ENCODE measurements around the gene MAP3K19. TPM values are rescaled to one million over a fixed set of nuclear protein-coding genes. Genes with fewer than 3 reads are reported as not detected.

Gene MAP3K19
- total RNA-seq, 1 experiment from 2014 or later: not detected

GRCh38 chr2:134979221-134979620 is 68.0 kb downstream of the MAP3K19 start:
- Histone ChIP-seq H3K9me2 (ENCODE audit: insufficient read depth) (no peaks in the 10 kb centered on the region), H3K27ac (ENCODE audit: low read depth, low read length) (no peak overlapping the region), H3K4me2 (ENCODE audit: low read length) (no peak overlapping the region), H3K9ac (ENCODE audit: low read length) (no peak overlapping the region), H2AFZ (ENCODE audit: low read depth, low read length, poor library complexity, severe bottlenecking) (no peak overlapping the region), H3K79me2 (ENCODE audit: insufficient read depth, low read length) (no peaks in the 10 kb centered on the region), H4K20me1 (ENCODE audit: insufficient read depth) (no peaks in the 10 kb centered on the region), H3K4me3 (replicated peaks in 1 of 2; ENCODE audit: low read depth in 1 of 2, low read length in 2 of 2) (no peak overlapping the region), H3K36me3 (ENCODE audit: control insufficient read depth in 1 of 2, insufficient read depth in 2 of 2, low read length in 2 of 2) (no peaks in the 10 kb centered on the region), H3K9me3 (ENCODE audit: control insufficient read depth in 1 of 2, insufficient read depth in 1 of 2, low read depth in 1 of 2, low read length in 2 of 2) (no peaks in the 10 kb centered on the region), H3K27me3 (ENCODE audit: insufficient read depth, low read length) (no peaks in the 10 kb centered on the region), H3K4me1 (ENCODE audit: control insufficient read depth in 1 of 2, insufficient read depth in 2 of 2, low read length in 2 of 2) (no peaks in the 10 kb centered on the region)
- ATAC-seq (no peak), DNase-seq (ENCODE audit: low read depth, low spot score) (no peak)
- ChIA-PET RAD21 (ENCODE audit: low non-redundant PET in 1 of 2, low total read pairs in 2 of 2, uncharacterized antibody in 2 of 2, unreplicated experiment in 2 of 2) (no interaction called here), POLR2A (no interaction called here), CTCF (no interaction called here)
- intact Hi-C loops (cut with micrococcal nuclease): no loop called here
- TF ChIP-seq POLR2A (IDR thresholded peaks at IDR 0.05; ENCODE audit: borderline replicate concordance, extremely low read depth, insufficient read depth, insufficient read length) (no peak), ELF1 (IDR thresholded peaks at IDR 0.05; ENCODE audit: borderline replicate concordance, low read depth) (no peak), REST (IDR thresholded peaks at IDR 0.05; ENCODE audit: low read depth) (no peak), JUND (IDR thresholded peaks at IDR 0.05) (no peak), SRF (IDR thresholded peaks at IDR 0.05; ENCODE audit: low read depth) (no peak), EGR1 (IDR thresholded peaks at IDR 0.05; ENCODE audit: low read depth) (no peak), CTCF (IDR thresholded peaks at IDR 0.05 in 2 of 3, conservative IDR thresholded peaks at IDR 0.05 in 1 of 3; ENCODE audit: borderline replicate concordance in 1 of 3, insufficient read depth in 1 of 3, low read depth in 2 of 3, low read length in 2 of 3) (no peak), CBX3 (IDR thresholded peaks at IDR 0.05; ENCODE audit: low read depth) (no peak), EZH2 (IDR thresholded peaks at IDR 0.05) (no peak), MAX (IDR thresholded peaks at IDR 0.05) (no peak), SP1 (IDR thresholded peaks at IDR 0.05; ENCODE audit: low read depth) (no peak), RAD21 (IDR thresholded peaks at IDR 0.05; ENCODE audit: low read depth) (no peak), SIN3A (IDR thresholded peaks at IDR 0.05; ENCODE audit: low read depth) (no peak), YY1 (IDR thresholded peaks at IDR 0.05; ENCODE audit: extremely low read depth, insufficient replicate concordance, low read depth, low read length) (no peak), ZBTB33 (IDR thresholded peaks at IDR 0.05; ENCODE audit: extremely low read depth, insufficient replicate concordance, low read length) (no peak), ZNF274 (IDR thresholded peaks at IDR 0.05; ENCODE audit: low read depth, low read length) (no peak), FOSL1 (IDR thresholded peaks at IDR 0.05; ENCODE audit: low read depth) (no peak), POLR2AphosphoS5 (IDR thresholded peaks at IDR 0.05; ENCODE audit: low read depth, low read length) (no peak), TCF7L2 (IDR thresholded peaks at IDR 0.05; ENCODE audit: borderline replicate concordance, extremely low read depth, insufficient read depth, insufficient read length) (no peak)
- no TSS peak for BruUV-seq (replicated peaks)

Measured in HCT116 (cell line).